Adipocyte (in vitro differentiated cells): Measurements from ENCODE around the gene TPO.
"Not testable (repeated sequence)": the region's sequence is repeated elsewhere in the genome, so short reads cannot be mapped to it uniquely, and the experiment has no call there.

ENCODE experiments used
- DNase-seq: peaks from one replicate; pipeline ENCODE4 v3.0.0-alpha.2; 2015; ENCODE audit warnings: low read depth
- H3K27me3 ChIP-seq: replicated peaks from 2 replicates; pipeline ENCODE4 v1.7.0; 2013; ENCODE audit warnings: mild to moderate bottlenecking, low read length, moderate library complexity; ENCODE audit not compliant: control insufficient read depth, insufficient read depth
- H3K36me3 ChIP-seq: 2 replicates; pipeline ENCODE4 v1.7.0; 2013; ENCODE audit warnings: low read length, mild to moderate bottlenecking, moderate library complexity; ENCODE audit not compliant: control insufficient read depth, insufficient read depth, severe bottlenecking
- H3K4me1 ChIP-seq: 2 replicates; pipeline ENCODE4 v1.7.0; 2013; ENCODE audit warnings: mild to moderate bottlenecking, low read length, moderate library complexity; ENCODE audit not compliant: control insufficient read depth, insufficient read depth
- H3K4me3 ChIP-seq: 2 replicates; pipeline ENCODE4 v1.7.0; 2013; ENCODE audit warnings: mild to moderate bottlenecking, low read length, moderate library complexity
- H3K9ac ChIP-seq: 2 replicates; pipeline ENCODE4 v1.7.0; 2013; ENCODE audit warnings: mild to moderate bottlenecking, low read length, moderate library complexity
- H3K9me3 ChIP-seq: 2 replicates; pipeline ENCODE4 v1.7.0; 2013; ENCODE audit warnings: mild to moderate bottlenecking, low read length, moderate library complexity; ENCODE audit not compliant: control insufficient read depth

The TPO gene

DNA sequence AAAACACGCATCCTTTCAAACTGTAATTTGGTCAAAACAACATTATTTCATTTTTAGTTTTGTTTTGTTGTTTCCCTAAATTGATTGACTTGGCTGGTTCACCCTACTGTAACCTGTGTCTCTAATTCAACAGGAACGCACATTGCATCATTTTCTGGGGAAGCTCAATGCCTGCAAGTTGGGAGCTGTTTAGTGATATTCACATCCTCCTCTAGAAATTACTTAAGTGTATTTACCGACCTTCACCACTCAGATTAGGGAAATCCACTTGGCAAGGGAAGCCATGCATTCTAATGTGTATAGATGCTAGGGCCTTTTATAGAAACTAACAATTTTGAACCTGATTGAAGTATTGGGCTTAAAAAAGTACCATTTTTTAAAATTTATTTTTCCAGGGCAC, 7.3 kb upstream of the TPO start:
- peaks cover 3% of the 10 kb centered on the region for H3K27me3 ChIP-seq
- H3K4me1 ChIP-seq, result no peaks in the 10 kb centered on the region
- peaks cover 3% of the 10 kb centered on the region for H3K9me3 ChIP-seq
- H3K9ac ChIP-seq, result no peak overlapping the region
- no peak overlapping the region for H3K4me3 ChIP-seq
- DNase-seq, result no peak
- H3K36me3 ChIP-seq, result no peaks in the 10 kb centered on the region

- Histone ChIP-seq H3K9me3 (peaks cover 3% of the 10 kb centered on the region), H3K4me1 (no peaks in the 10 kb centered on the region), H3K9ac (no peak overlapping the region), H3K4me3 (no peak overlapping the region), H3K27me3 (peaks cover 3% of the 10 kb centered on the region), H3K36me3 (no peaks in the 10 kb centered on the region)
- DNase-seq, result no peak
Measured at GRCh38 chr2:1406434-1406833, 6.8 kb upstream of the TPO start.

DNA sequence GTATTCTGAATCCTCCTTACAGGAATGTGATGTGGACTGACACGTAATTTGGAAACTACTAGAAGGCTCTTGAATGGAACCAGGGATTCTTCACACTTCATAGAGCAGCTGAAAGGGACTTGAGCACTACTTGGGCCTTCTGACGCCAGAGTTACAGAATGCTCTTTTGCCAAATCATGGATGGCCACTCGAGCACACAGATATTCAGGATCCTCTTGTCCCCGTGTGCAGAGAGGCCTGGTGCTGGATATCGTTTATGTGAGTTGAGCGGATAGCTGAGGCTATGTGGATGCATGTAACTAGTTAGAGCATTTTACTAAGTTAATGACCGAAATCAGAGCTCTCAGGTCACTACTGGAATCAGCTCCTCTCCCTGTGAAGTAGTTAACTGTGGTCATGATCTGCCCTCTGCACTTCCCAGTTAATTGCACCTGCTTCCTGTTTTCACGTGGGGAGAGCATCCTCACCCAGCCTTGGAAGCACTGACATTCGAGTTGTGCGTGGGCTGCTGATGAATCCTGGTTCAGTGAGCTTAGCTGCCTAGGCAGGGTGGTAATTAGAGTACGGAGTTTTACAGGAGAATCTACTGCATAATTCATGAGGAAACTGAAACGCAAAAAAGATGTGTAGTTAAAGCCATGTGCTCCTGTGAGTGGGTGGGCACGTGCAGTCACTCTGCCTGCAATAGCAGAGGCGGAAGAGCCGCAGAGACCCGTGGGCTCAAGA, 5.2 kb upstream of the TPO start:
- Histone ChIP-seq H3K36me3 (no peaks in the 10 kb centered on the region), H3K27me3 (peaks cover 3% of the 10 kb centered on the region), H3K4me1 (no peaks in the 10 kb centered on the region), H3K9me3 (peaks cover 3% of the 10 kb centered on the region), H3K9ac (no peak overlapping the region), H3K4me3 (no peak overlapping the region)
- no peak for DNase-seq

DNA sequence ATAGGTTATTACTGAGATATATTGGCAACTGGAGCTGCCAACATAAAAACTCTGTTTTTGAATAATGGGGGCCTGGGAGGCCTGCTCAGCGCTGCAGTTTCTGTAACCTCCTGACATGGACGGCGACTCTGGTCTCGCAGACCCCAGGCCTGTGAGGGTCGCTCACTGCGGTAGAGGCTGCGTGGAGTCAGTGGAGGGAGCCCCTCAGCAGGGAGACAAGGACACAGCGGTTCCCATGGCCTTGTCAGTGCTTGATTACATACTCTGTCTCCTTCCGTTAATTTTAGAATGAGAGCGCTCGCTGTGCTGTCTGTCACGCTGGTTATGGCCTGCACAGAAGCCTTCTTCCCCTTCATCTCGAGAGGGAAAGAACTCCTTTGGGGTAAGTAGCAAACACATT, 858 bp downstream of the TPO start:
- Histone ChIP-seq H3K9me3 (no peaks in the 10 kb centered on the region), H3K4me1 (no peaks in the 10 kb centered on the region), H3K27me3 (peaks cover 3% of the 10 kb centered on the region), H3K36me3 (no peaks in the 10 kb centered on the region), H3K9ac (no peak overlapping the region), H3K4me3 (no peak overlapping the region)
- DNase-seq, result no peak

GRCh38 chr2:1414901-1415300, 1.6 kb downstream of the TPO start:
- H3K4me1 ChIP-seq, H3K9ac ChIP-seq, H3K27me3 ChIP-seq, H3K9me3 ChIP-seq, DNase-seq, H3K4me3 ChIP-seq, H3K36me3 ChIP-seq: not testable (repeated sequence)

GRCh38 chr2:1415501-1415900, 2.2 kb downstream of the TPO start:
- DNase-seq, result no peak
- Histone ChIP-seq H3K9ac (no peak overlapping the region), H3K4me3 (no peak overlapping the region), H3K27me3 (no peaks in the 10 kb centered on the region), H3K4me1 (no peaks in the 10 kb centered on the region), H3K36me3 (no peaks in the 10 kb centered on the region), H3K9me3 (no peaks in the 10 kb centered on the region)

DNA sequence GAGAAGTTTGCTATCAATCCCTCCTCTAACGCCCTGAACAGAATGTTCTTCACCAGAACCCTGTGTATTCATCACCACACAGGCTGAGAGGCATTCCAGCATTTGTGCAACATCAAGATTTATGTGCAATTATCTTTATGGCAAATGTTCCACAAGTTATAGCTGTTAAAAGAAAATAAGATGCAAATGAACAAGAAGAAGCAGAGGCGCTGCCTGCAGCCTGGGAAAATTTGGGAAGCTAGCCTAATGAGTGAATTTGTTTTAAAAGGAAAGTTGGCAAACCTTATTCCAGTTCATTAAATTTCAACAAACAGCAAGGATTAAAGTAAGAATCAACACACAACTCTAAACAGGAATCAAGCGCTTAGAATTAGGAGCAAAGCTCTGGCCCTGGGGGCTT, 5.3 kb downstream of the TPO start:
- Histone ChIP-seq H3K9ac (no peak overlapping the region), H3K9me3 (no peaks in the 10 kb centered on the region), H3K4me3 (no peak overlapping the region), H3K27me3 (no peaks in the 10 kb centered on the region), H3K4me1 (no peaks in the 10 kb centered on the region), H3K36me3 (no peaks in the 10 kb centered on the region)
- no peak for DNase-seq

- no peak for DNase-seq
- Histone ChIP-seq H3K4me3 (no peak overlapping the region), H3K36me3 (no peaks in the 10 kb centered on the region), H3K9ac (no peak overlapping the region), H3K9me3 (peaks cover 3% of the 10 kb centered on the region), H3K4me1 (no peaks in the 10 kb centered on the region), H3K27me3 (no peaks in the 10 kb centered on the region)
Measured at GRCh38 chr2:1420746-1421480, 7.7 kb downstream of the TPO start.

DNA sequence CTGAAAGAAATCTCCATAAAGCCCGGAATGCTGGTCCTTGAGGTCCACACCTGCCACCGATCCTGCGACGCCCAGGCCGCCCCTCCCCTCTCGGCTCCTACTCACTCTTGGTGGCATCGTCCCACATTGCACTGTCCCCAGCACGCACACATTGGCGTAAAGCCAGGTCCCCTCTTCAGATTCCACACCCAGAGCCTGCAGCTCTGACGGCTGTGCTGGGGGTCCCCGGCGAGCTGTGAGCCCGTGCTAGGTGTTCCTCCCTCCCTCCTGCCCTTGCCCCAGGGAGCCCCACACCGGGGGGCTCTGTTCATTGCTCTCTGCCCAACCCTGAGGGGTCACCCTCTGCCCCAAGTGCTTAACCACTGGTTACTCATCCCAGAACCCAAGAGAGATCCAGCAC, 8.5 kb downstream of the TPO start:
- no peak overlapping the region for H3K9ac ChIP-seq
- no peaks in the 10 kb centered on the region for H3K4me1 ChIP-seq
- H3K27me3 ChIP-seq, result no peaks in the 10 kb centered on the region
- no peak overlapping the region for H3K4me3 ChIP-seq
- H3K9me3 ChIP-seq, result peaks cover 3% of the 10 kb centered on the region
- no peak for DNase-seq
- H3K36me3 ChIP-seq, result no peaks in the 10 kb centered on the region

DNA sequence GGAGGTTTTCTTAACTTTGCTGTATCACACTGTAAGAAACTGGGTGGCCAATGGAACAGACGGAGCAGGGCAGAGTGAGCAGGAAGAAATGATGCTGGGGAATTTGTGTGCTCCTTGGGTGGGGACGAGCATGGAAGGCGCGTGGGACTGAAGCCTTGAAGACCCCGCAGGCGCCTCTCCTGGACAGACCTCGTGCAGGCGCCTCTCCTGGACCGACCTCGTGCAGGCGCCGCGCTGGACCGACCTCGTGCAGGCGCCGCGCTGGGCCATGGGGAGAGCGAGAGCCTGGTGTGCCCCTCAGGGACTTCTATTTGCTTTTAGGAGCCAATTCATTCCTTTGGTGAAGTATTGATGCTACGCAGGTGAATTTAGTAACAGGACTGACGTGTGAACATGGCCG, 8.9 kb downstream of the TPO start:
- Histone ChIP-seq H3K9me3 (peaks cover 3% of the 10 kb centered on the region), H3K9ac (no peak overlapping the region), H3K4me3 (no peak overlapping the region), H3K36me3 (no peaks in the 10 kb centered on the region), H3K27me3 (peaks cover 2% of the 10 kb centered on the region), H3K4me1 (no peaks in the 10 kb centered on the region)
- DNase-seq, result no peak

DNA sequence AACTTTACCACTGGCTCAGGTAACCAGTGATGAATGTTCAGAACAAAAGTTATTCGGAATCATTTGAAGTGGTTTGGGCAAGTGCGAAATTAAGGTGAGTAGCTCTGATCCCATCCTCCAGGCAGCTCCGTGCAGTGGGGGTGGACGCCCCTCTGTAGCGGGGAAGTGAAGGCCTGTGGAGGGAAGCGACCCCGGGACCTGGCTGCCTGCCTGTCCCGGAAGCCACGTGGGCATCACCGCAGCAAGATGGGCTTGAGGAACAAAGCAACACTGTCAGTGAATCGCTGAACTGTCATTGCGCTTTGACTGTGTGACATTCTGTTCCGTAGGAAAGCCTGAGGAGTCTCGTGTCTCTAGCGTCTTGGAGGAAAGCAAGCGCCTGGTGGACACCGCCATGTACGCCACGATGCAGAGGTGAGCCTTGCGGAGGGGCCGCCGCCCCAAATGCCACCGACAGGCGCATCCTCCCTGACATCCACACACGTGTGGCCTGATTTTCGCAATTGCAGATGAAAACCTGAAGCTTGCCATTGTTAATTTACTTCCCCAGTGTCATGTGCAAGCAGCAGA, 9.5 kb downstream of the TPO start:
- Histone ChIP-seq H3K4me3 (no peak overlapping the region), H3K9me3 (peaks cover 3% of the 10 kb centered on the region), H3K4me1 (no peaks in the 10 kb centered on the region), H3K27me3 (peaks cover 2% of the 10 kb centered on the region), H3K9ac (no peak overlapping the region), H3K36me3 (no peaks in the 10 kb centered on the region)
- no peak for DNase-seq
